Mucosa of stomach (tissue), 1 donor: ENCODE measurements around the gene APOL4.
"Not testable (repeated sequence)": the region's sequence is repeated elsewhere in the genome, so short reads cannot be mapped to it uniquely, and the experiment has no call there.

Experiments used
- H3K27me3 ChIP-seq: one replicate; pipeline ENCODE4 v1.7.0; 2013; ENCODE audit warnings: mild to moderate bottlenecking, low read length; ENCODE audit not compliant: control insufficient read depth, insufficient read depth
- H3K36me3 ChIP-seq: one replicate; pipeline ENCODE4 v1.7.0; 2013; ENCODE audit warnings: low read length; ENCODE audit not compliant: control insufficient read depth, insufficient read depth
- H3K4me1 ChIP-seq: one replicate; pipeline ENCODE4 v1.7.0; 2013; ENCODE audit warnings: mild to moderate bottlenecking, low read length; ENCODE audit not compliant: control insufficient read depth, insufficient read depth
- H3K4me3 ChIP-seq: one replicate; pipeline ENCODE4 v1.7.0; 2013; ENCODE audit warnings: low read length
- H3K9ac ChIP-seq: one replicate; pipeline ENCODE4 v1.7.0; 2013; ENCODE audit warnings: mild to moderate bottlenecking, low read length, moderate library complexity
- H3K9me3 ChIP-seq: one replicate; pipeline ENCODE4 v1.7.0; 2013; ENCODE audit warnings: mild to moderate bottlenecking, low read length, moderate library complexity; ENCODE audit not compliant: control insufficient read depth
- donor health status: Pancreatic carcinoma.

The APOL4 gene

GRCh38 chr22:36238373-36239149 is 37.0 kb upstream of the APOL4 start:
- Histone ChIP-seq H3K4me3 (peak overlapping the region; percentile 77), H3K4me1 (peaks cover 35% of the 10 kb centered on the region), H3K36me3 (no peaks in the 10 kb centered on the region), H3K27me3 (no peaks in the 10 kb centered on the region), H3K9ac (peak overlapping the region; percentile 84), H3K9me3 (no peaks in the 10 kb centered on the region)

GRCh38 chr22:36237462-36238372 is 36.1 kb upstream of the APOL4 start:
- Histone ChIP-seq H3K27me3 (no peaks in the 10 kb centered on the region), H3K36me3 (no peaks in the 10 kb centered on the region), H3K9ac (peak overlapping the region; percentile 84), H3K4me1 (peaks cover 40% of the 10 kb centered on the region), H3K9me3 (no peaks in the 10 kb centered on the region), H3K4me3 (peak overlapping the region; percentile 77)

GRCh38 chr22:36236388-36237319 is 35.0 kb upstream of the APOL4 start:
- Histone ChIP-seq H3K4me1 (peaks cover 40% of the 10 kb centered on the region), H3K9me3 (no peaks in the 10 kb centered on the region), H3K36me3 (no peaks in the 10 kb centered on the region), H3K4me3 (no peak overlapping the region), H3K9ac (peak overlapping the region; percentile 17), H3K27me3 (no peaks in the 10 kb centered on the region)

- H3K4me3 ChIP-seq = no peak overlapping the region
Measured at GRCh38 chr22:36235585-36235984, 34.0 kb upstream of the APOL4 start.

GRCh38 chr22:36234919-36235318 is 33.3 kb upstream of the APOL4 start:
- Histone ChIP-seq H3K4me1 (peaks cover 39% of the 10 kb centered on the region), H3K9ac (no peak overlapping the region), H3K36me3 (peaks cover 4% of the 10 kb centered on the region), H3K4me3 (no peak overlapping the region), H3K9me3 (no peaks in the 10 kb centered on the region), H3K27me3 (no peaks in the 10 kb centered on the region)

More at GRCh38 chr22:36235585-36235984, 34.0 kb upstream of the APOL4 start:
- H3K9ac ChIP-seq = no peak overlapping the region
- H3K9me3 ChIP-seq = no peaks in the 10 kb centered on the region
- H3K27me3 ChIP-seq = no peaks in the 10 kb centered on the region
- H3K4me1 ChIP-seq = peaks cover 40% of the 10 kb centered on the region
- peaks cover 4% of the 10 kb centered on the region for H3K36me3 ChIP-seq

GRCh38 chr22:36234213-36234612 is 32.6 kb upstream of the APOL4 start:
- peaks cover 34% of the 10 kb centered on the region for H3K4me1 ChIP-seq
- H3K4me3 ChIP-seq = no peak overlapping the region
- no peaks in the 10 kb centered on the region for H3K27me3 ChIP-seq
- H3K9ac ChIP-seq = no peak overlapping the region
- H3K9me3 ChIP-seq = no peaks in the 10 kb centered on the region
- H3K36me3 ChIP-seq = peaks cover 4% of the 10 kb centered on the region

GRCh38 chr22:36233796-36234195 is 32.2 kb upstream of the APOL4 start:
- H3K4me1 ChIP-seq = peaks cover 34% of the 10 kb centered on the region
- H3K4me3 ChIP-seq = no peak overlapping the region
- no peaks in the 10 kb centered on the region for H3K9me3 ChIP-seq
- no peak overlapping the region for H3K9ac ChIP-seq
- no peaks in the 10 kb centered on the region for H3K27me3 ChIP-seq
- H3K36me3 ChIP-seq = peaks cover 4% of the 10 kb centered on the region

- peaks cover 30% of the 10 kb centered on the region for H3K4me1 ChIP-seq
- H3K9me3 ChIP-seq = no peaks in the 10 kb centered on the region
- H3K9ac ChIP-seq = no peak overlapping the region
- H3K27me3 ChIP-seq = no peaks in the 10 kb centered on the region
- no peak overlapping the region for H3K4me3 ChIP-seq
- peaks cover 4% of the 10 kb centered on the region for H3K36me3 ChIP-seq
Measured at GRCh38 chr22:36232715-36233401, 31.2 kb upstream of the APOL4 start.

GRCh38 chr22:36231051-36231450 is 29.4 kb upstream of the APOL4 start:
- not testable (repeated sequence) for H3K36me3 ChIP-seq, H3K27me3 ChIP-seq, H3K9ac ChIP-seq, H3K9me3 ChIP-seq, H3K4me3 ChIP-seq
- peaks cover 17% of the 10 kb centered on the region for H3K4me1 ChIP-seq

GRCh38 chr22:36229649-36230048 is 28.0 kb upstream of the APOL4 start:
- not testable (repeated sequence) for H3K36me3 ChIP-seq

GRCh38 chr22:36228944-36229343 is 27.3 kb upstream of the APOL4 start:
- Histone ChIP-seq H3K36me3 (peaks cover 4% of the 10 kb centered on the region), H3K9me3 (no peaks in the 10 kb centered on the region), H3K4me3 (no peak overlapping the region), H3K4me1 (peaks cover 4% of the 10 kb centered on the region), H3K9ac (no peak overlapping the region), H3K27me3 (no peaks in the 10 kb centered on the region)

More at GRCh38 chr22:36229649-36230048, 28.0 kb upstream of the APOL4 start:
- not testable (repeated sequence) for H3K9me3 ChIP-seq, H3K27me3 ChIP-seq, H3K9ac ChIP-seq, H3K4me3 ChIP-seq, H3K4me1 ChIP-seq
